GM12872 (cell line): Measurements from ENCODE around the gene HGS.
A peak's percentile ranks its signal among the peaks of the same experiment; 100 is the strongest.

ENCODE experiments used
- TF ChIP-seq, protein P1 (sequence below): IDR thresholded peaks from 3 replicates; pipeline ENCODE4 v1.5.1; 2011; ENCODE audit warnings: low read depth, mild to moderate bottlenecking, low read length, moderate library complexity; ENCODE audit not compliant: insufficient read depth

Gene HGS

DNA sequence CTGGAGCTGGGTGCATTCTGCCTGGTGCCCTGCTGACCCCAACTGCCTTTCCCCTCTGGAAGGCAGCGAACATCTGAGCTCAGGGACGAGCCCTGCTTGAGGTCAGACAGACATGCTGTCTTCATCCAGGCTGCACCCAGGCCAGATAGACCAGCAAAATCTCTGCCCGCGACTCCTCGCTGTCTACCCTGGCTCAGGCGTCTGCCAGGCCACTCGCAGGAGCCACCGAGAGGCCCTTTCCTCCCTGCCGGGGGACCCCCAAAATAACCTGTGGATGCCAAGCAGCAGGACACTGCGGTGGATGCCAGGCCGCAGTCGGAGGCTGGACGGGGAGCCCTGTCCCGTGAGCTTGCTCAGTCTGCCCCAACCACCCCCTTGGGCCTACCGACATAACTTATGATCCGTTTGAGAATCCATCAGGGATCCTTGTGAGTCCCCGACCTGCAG lies 25.0 kb downstream of the HGS start:
- TF ChIP-seq, protein P1, sequence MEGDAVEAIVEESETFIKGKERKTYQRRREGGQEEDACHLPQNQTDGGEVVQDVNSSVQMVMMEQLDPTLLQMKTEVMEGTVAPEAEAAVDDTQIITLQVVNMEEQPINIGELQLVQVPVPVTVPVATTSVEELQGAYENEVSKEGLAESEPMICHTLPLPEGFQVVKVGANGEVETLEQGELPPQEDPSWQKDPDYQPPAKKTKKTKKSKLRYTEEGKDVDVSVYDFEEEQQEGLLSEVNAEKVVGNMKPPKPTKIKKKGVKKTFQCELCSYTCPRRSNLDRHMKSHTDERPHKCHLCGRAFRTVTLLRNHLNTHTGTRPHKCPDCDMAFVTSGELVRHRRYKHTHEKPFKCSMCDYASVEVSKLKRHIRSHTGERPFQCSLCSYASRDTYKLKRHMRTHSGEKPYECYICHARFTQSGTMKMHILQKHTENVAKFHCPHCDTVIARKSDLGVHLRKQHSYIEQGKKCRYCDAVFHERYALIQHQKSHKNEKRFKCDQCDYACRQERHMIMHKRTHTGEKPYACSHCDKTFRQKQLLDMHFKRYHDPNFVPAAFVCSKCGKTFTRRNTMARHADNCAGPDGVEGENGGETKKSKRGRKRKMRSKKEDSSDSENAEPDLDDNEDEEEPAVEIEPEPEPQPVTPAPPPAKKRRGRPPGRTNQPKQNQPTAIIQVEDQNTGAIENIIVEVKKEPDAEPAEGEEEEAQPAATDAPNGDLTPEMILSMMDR = no peak

DNA sequence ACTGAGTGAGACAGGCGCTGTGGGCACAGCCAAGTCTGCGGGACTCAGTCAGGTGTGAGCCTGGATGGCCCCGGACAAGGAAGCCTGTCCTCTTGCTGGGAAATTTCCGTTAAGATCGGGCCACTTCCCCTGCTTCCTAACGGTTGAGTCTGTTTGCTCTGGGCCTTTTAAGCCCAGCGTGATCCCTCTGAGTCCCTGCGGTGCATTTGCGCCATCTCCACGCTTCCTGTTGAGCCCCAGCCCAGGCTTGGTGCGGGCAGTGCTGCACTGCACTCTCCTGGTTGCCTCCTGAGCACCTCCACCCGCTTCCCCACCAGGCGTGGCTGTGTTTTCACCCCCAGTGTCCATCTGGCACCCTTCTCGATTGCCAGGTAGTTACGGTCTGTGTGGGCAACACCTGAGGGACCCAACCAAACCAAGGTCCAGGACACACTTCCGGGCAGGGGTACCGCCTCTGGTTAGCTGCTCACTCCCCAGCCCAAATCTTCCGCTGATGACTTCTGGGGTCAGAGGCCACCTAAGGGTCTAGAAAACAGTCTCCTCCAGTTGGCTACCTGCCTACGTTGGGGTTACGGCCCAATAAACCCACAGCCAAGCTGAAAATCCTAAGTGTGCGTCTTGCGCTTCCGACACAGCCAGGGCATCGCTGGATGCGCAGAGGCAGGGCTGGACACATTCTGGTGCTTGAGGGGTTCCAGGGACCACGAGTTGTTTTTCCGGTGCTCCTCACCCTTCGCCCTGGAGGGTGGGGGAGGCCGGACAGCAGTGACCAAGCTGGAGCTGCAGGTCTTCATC lies 26.9 kb downstream of the HGS start:
- TF ChIP-seq, protein P1 = no peak

DNA sequence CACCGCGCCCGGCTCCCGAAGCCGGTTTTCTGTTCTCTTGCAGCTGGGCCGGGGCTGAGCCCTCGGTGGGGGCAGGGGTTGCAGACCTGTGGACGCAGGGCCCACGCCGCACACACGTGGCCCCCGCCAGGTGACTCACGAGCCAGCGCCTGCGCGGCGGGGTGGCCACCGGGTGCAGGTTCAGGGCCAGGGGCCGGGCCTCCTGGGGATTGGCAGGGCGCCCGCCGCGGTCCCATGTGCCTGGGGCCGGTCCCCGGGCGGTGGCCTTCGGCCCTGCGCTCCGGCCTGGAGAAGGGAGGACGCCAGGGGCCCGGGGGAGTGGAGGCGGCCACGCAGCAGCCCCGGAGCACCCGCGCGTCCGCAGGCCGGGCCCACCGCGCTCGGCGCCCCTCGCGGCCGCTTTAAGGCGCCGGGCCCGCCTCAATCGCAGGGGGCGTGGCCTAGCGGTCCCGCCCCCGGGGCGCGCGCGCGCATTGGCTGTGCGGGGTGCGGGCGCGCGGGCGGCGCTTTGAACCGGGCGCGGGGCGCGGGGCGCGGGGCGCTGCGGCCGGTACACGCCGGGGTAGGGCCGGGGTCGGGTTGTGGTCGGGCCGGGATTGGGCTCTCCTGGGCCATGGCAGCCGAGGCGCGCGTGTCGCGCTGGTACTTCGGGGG lies 28.1 kb downstream of the HGS start, which contains the start of gene SLC25A10:
SLC25A10 (plus strand) TSS at position 471 of the 654 bp plus-strand sequence; CDS start at position 614, 143 bp downstream.
- TF ChIP-seq, protein P1 = no peak

DNA sequence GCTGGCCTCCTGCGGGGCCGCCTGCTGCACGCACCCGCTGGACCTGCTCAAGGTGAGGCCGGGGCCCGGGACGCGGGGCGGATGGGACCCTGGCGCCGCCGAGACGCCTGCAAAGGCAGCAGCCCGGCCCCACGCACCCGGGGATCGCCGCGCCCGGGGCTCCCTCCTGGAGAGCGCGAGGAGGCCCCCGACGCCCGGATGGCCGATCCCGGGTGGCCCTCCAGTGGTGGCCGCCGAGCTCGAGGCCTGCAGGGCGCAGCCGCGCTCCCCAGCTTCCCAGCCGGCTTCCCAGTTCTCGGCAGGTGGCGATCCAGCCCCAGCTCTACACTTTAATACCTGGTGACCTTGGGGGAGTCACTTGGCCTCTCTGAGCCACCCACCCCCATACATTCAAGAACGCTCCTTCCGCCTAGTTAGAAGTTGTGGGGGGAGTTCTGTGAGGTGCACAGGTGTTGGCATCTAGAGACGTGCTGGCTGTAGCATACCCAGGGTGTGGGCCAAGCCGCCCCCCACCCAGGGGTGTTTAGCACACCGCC lies 28.7 kb downstream of the HGS start:
- TF ChIP-seq, protein P1 = peak; percentile 19; the same call in 1 of the 3 replicates

DNA sequence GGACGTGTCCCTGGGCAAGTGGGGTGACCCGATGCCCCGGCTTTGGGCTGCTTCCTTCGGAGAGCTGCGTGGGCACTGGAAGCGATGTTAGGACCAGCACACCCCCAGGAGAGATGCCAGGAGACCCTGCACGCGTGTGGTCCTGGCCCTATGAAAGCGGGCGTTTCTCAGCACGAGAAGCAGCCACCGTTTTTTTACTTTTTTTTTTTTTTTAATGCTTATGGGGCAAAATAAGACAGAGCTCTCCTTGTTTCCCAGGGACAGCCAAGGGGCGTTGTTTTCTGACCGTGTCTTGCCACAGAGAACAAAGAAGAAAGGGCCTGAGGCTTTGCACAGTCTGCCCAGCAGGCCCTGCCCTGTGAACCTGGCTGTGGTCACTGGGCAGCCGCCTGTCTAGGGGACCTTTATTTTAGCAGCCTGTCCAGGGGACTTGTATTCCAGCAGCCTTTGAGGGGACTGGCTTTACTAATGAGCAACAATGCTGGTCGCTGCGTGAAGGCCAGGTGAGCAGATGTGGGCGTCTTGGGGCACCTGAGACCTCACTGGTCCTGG lies 29.3 kb downstream of the HGS start:
- TF ChIP-seq, protein P1 = no peak

DNA sequence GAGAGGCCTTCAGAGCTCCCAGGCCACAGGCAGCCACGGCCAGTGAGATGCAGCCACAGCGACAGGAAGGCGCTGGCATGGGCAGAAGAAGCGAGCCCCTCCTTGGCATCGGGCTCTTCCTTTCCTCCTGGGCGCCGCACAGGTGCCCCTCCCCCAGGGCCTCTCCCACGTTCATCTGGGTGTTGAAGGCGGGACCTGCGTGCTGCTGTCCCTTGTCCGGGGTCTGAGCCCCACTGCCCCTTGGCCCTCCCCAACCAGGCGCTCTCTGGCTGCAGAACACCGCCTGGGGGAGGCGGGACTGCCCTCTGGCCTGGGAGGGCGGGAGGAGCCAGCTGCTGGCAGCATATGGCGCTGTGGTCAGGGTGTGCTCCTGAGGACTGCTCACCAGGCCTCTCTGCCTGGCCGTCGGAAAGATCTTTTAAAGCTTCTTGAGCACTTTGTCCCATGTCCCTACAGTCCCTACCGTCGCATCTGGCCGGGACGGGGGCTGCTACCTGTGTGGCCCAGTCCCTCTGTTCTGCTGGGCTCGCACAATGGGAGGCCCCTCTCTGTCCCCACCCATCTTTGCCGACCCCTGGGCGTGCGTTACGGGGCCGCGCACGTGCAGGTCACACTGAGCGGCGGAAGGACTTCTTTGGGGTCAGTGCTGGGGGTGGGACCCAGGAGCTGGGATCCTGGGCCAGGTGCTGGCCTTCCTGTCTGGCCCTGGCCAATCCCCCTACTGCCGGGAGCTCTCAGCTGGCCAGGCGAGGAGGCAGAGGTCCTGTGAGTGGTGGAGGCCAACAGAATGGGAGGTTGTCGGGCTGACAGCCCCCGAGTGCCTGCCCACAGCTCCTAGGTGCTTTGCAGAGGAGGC lies 30.0 kb downstream of the HGS start:
- TF ChIP-seq, protein P1 = no peak
